CD4-positive, alpha-beta memory T cell (primary cell): Measurements from ENCODE around the gene SHISAL1. TPM values are rescaled to one million over a fixed set of nuclear protein-coding genes. Genes with fewer than 3 reads are reported as not detected.
"Not testable (repeated sequence)": the region's sequence is repeated elsewhere in the genome, so short reads cannot be mapped to it uniquely, and the experiment has no call there.

ENCODE experiments used
- CTCF ChIA-PET: fragments of 350-600 bp; sonication (Branson Sonifier 250); formaldehyde crosslinking; loops from one replicate; lab custom pipeline; 2021; ENCODE audit warnings: inconsistent platforms; ENCODE audit not compliant: partially characterized antibody; lab: Charles Lee
- POLR2A ChIA-PET: fragments of 350-600 bp; sonication (Branson Sonifier 250); formaldehyde crosslinking; loops from one replicate; lab custom pipeline; 2021; ENCODE audit not compliant: partially characterized antibody; lab: Charles Lee
- DNase-seq, 5 donors: peaks; one replicate each; pipeline versions ENCODE4 v3.0.0 to v3.0.0-alpha.2; 2020 to 2022; ENCODE audit warnings: mixed read lengths in 1 of 5
- H3K27ac ChIP-seq: one replicate; pipeline ENCODE4 v1.7.0; 2013; ENCODE audit warnings: low read depth, low read length
- H3K27me3 ChIP-seq: 2 replicates; pipeline ENCODE4 v1.7.0; 2013; ENCODE audit warnings: mild to moderate bottlenecking, low read length, moderate library complexity; ENCODE audit not compliant: insufficient read depth
- H3K36me3 ChIP-seq: 2 replicates; pipeline ENCODE4 v1.7.0; 2013; ENCODE audit warnings: mild to moderate bottlenecking, low read length, moderate library complexity; ENCODE audit not compliant: insufficient read depth
- H3K4me1 ChIP-seq: 2 replicates; pipeline ENCODE4 v1.7.0; 2013; ENCODE audit warnings: mild to moderate bottlenecking, low read length, moderate library complexity; ENCODE audit not compliant: insufficient read depth
- H3K4me3 ChIP-seq, 2 donors: one replicate each; pipeline ENCODE4 v1.7.0; 2013; ENCODE audit warnings: low read length in 2 of 2, mild to moderate bottlenecking in 1 of 2
- H3K9me3 ChIP-seq, 2 donors: one replicate each; pipeline ENCODE4 v1.7.0; 2013; ENCODE audit warnings: low read length in 2 of 2, control low read depth in 1 of 2; ENCODE audit not compliant: control insufficient read depth in 1 of 2
- H3K27ac Mint-ChIP-seq, 7 donors: one replicate each; pipeline ENCODE4 v1.8.0; 2020 to 2021; ENCODE audit warnings: mixed read lengths in 7 of 7, mild to moderate bottlenecking in 6 of 7, inconsistent platforms in 3 of 7, moderate library complexity in 3 of 7
- H3K27me3 Mint-ChIP-seq, 2 donors: one replicate each; pipeline ENCODE4 v1.8.0; 2020 to 2021; ENCODE audit warnings: mixed read lengths in 2 of 2
- H3K36me3 Mint-ChIP-seq, 2 donors: one replicate each; pipeline ENCODE4 v1.8.0; 2020 to 2021; ENCODE audit warnings: mixed read lengths in 2 of 2, inconsistent platforms in 1 of 2, mild to moderate bottlenecking in 1 of 2
- H3K4me1 Mint-ChIP-seq, 4 donors: one replicate each; pipeline ENCODE4 v1.8.0; 2020 to 2021; ENCODE audit warnings: mixed read lengths in 4 of 4, mild to moderate bottlenecking in 1 of 4
- H3K4me3 Mint-ChIP-seq, 8 donors: one replicate each; pipeline ENCODE4 v1.8.0; 2020 to 2021; ENCODE audit warnings: mixed read lengths in 8 of 8, mild to moderate bottlenecking in 7 of 8, moderate library complexity in 6 of 8, inconsistent platforms in 3 of 8
- H3K9me3 Mint-ChIP-seq, 8 donors: one replicate each; pipeline ENCODE4 v1.8.0; 2020 to 2021; ENCODE audit warnings: mixed read lengths in 8 of 8, mild to moderate bottlenecking in 5 of 8, inconsistent platforms in 3 of 8, moderate library complexity in 1 of 8
- intact Hi-C: fragments of 100-400 bp; cut with micrococcal nuclease; formaldehyde crosslinking; loops from one replicate; pipeline ENCODE4 v1.15.1; 2023
- polyA plus RNA-seq, 2 donors: library from polyadenylated mRNA; unstranded; fragments of 300-500 nt; fragmentation: Illumina TruSeq; gene quantifications; one replicate each; pipeline ENCODE4 v1.2.3, GENCODE V29; 2021
- total RNA-seq, 2 experiments: library from RNA; stranded (reverse); gene quantifications; one replicate each; pipeline ENCODE4 v1.2.3, GENCODE V29; 2021

Gene SHISAL1
- total and polyA plus RNA-seq, 4 experiments from 2014 or later = not detected

DNA sequence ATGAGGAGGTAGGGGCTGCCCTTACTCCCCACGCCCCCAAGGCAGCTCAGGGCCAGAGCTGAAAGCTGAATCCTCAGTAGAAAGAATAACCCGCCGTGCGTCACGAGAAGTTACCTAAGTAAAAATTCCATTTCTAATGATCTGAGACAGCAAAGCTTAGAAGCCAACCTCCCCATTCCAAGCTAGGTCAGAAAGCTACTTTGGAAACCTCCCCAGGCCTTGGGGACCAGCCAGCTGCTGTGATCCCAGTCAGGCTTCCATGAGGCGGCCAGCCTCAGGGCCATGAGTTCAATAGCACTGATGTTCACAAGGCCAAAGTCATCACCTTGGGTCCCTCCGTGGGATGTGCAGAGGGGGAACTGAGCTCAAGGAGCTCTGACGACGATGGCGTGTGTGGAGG is 6.9 kb downstream of the SHISAL1 start:
- no peak for DNase-seq
- Histone ChIP-seq H3K4me3 (no peak overlapping the region), H3K27ac (no peak overlapping the region), H3K27me3 (no peaks in the 10 kb centered on the region), H3K9me3 (no peaks in the 10 kb centered on the region), H3K36me3 (no peaks in the 10 kb centered on the region), H3K4me1 (no peaks in the 10 kb centered on the region)
- peaks cover 0 to 2% (median 0%) of the 10 kb centered on the region in 8 donors for H3K9me3 Mint-ChIP-seq
- intact Hi-C loops = no loop called here
- no peak overlapping the region for H3K27ac Mint-ChIP-seq
- H3K36me3 Mint-ChIP-seq = no peaks in the 10 kb centered on the region
- CTCF ChIA-PET = no interaction called here
- no peak overlapping the region for H3K4me3 Mint-ChIP-seq
- H3K27me3 Mint-ChIP-seq = peaks cover 2 to 4% of the 10 kb centered on the region in 2 donors
- H3K4me1 Mint-ChIP-seq = no peaks in the 10 kb centered on the region
- POLR2A ChIA-PET = no interaction called here

DNA sequence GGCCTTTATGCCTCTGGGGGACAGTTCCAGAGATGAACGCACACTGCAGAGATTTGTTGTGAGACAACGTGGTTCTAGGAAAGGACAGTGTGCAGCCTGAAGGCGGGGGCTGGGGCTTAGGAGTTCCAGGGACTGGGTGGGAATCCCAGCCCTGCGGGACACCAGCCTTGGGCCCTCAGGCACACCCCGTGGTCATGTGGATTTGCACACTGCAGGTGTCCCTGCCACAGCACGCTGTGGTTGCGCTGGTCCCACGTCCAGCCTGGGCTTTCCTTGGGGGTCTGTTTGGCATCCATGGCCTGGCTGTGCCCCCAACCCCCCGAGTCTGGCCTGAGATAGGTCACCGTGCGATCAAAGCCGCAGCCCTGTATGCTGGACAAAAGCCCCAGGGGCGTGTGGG is 7.3 kb downstream of the SHISAL1 start:
- no peaks in the 10 kb centered on the region for H3K36me3 ChIP-seq
- Mint-ChIP-seq H3K27me3 (peaks cover 5 to 6% of the 10 kb centered on the region in 2 donors), H3K9me3 (peaks cover 0 to 2% (median 0%) of the 10 kb centered on the region in 8 donors), H3K36me3 (no peaks in the 10 kb centered on the region), H3K27ac (no peak overlapping the region), H3K4me1 (no peaks in the 10 kb centered on the region), H3K4me3 (no peak overlapping the region)
- no peaks in the 10 kb centered on the region for H3K27me3 ChIP-seq
- H3K4me1 ChIP-seq = no peaks in the 10 kb centered on the region
- intact Hi-C loops = no loop called here
- no peak for DNase-seq
- no peak overlapping the region for H3K27ac ChIP-seq
- no peak overlapping the region for H3K4me3 ChIP-seq
- CTCF ChIA-PET = no interaction called here
- POLR2A ChIA-PET = no interaction called here
- no peaks in the 10 kb centered on the region for H3K9me3 ChIP-seq

DNA sequence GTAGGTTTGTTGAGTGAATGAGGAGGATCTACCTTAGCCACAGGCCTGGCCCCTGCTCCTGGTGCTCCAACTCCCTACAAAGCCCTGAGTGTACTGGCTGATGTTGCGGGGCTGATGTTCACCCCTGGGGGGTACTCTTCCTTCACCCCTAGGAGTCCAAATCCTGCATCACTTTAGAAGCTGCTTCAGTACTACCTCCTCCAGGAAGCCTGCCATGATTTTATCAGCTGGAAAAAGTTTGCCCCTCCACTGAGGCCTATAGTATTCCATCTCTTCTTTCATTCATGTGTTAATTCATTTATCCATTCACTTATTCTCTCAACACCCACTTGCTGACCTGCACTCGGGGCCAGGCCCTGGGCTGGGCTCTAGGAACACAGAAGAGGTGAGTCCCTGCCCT is 7.8 kb downstream of the SHISAL1 start:
- intact Hi-C loops = no loop called here
- Histone ChIP-seq H3K4me3 (no peak overlapping the region), H3K9me3 (no peaks in the 10 kb centered on the region), H3K27ac (no peak overlapping the region), H3K36me3 (no peaks in the 10 kb centered on the region), H3K4me1 (no peaks in the 10 kb centered on the region), H3K27me3 (no peaks in the 10 kb centered on the region)
- Mint-ChIP-seq H3K4me1 (no peaks in the 10 kb centered on the region), H3K4me3 (no peak overlapping the region), H3K9me3 (peaks cover 0 to 2% (median 0%) of the 10 kb centered on the region in 8 donors), H3K27me3 (peaks cover 7 to 9% of the 10 kb centered on the region in 2 donors), H3K36me3 (no peaks in the 10 kb centered on the region), H3K27ac (no peak overlapping the region)
- no peak for DNase-seq
- CTCF ChIA-PET = no interaction called here
- POLR2A ChIA-PET = no interaction called here

DNA sequence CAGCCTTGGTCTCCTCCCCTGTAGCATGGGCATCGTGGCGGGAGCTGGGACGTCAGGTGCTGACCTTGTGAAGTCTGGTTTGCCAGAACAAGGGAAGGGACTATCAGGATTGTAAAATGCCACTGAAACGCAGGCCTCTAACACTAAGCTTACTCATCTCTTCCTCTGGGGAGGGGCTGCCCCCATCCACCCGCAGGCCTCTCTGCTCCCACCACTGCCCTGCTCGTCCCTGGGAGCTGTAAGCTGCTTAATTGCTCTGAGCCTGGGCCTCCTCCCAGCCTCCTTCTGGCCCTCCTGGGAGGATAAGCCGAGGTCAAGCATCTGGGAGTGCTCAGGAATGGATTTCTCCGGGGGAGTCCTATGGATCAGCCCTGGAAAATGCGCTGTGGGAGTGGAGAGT is 8.4 kb downstream of the SHISAL1 start:
- Histone ChIP-seq H3K4me1 (no peaks in the 10 kb centered on the region), H3K4me3 (no peak overlapping the region), H3K36me3 (no peaks in the 10 kb centered on the region), H3K27me3 (no peaks in the 10 kb centered on the region), H3K27ac (no peak overlapping the region), H3K9me3 (no peaks in the 10 kb centered on the region)
- no peaks in the 10 kb centered on the region for H3K4me1 Mint-ChIP-seq
- H3K36me3 Mint-ChIP-seq = no peaks in the 10 kb centered on the region
- peaks cover 0 to 2% (median 0%) of the 10 kb centered on the region in 8 donors for H3K9me3 Mint-ChIP-seq
- CTCF ChIA-PET = no interaction called here
- POLR2A ChIA-PET = no interaction called here
- peaks cover 11 to 12% of the 10 kb centered on the region in 2 donors for H3K27me3 Mint-ChIP-seq
- peak overlapping the region in 1 of 7 donors; percentile 74 for H3K27ac Mint-ChIP-seq
- no peak overlapping the region for H3K4me3 Mint-ChIP-seq
- intact Hi-C loops = no loop called here
- no peak for DNase-seq

DNA sequence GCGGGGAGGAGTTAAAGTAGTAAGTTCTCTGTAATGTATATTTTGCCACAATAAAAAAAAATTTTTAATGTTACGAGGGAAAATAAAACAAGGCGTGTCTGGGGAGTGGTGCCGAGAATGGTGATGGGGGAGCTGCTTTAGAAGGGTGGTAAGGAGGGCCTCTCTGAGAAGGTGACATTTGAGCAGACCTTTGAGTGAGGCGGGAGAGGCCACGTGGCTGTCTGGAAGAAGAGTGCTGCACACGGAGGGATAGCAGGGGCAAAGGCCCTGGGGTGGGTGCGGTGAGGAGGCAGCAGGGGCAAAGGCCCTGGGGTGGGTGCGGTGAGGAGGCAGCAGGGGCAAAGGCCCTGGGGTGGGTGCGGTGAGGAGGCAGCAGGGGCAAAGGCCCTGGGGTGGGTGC is 10.4 kb downstream of the SHISAL1 start:
- POLR2A ChIA-PET, H3K4me3 ChIP-seq, H3K27ac ChIP-seq, DNase-seq, H3K36me3 Mint-ChIP-seq, H3K27ac Mint-ChIP-seq, H3K9me3 Mint-ChIP-seq, CTCF ChIA-PET, H3K4me3 Mint-ChIP-seq, H3K4me1 ChIP-seq, H3K36me3 ChIP-seq, H3K4me1 Mint-ChIP-seq, H3K27me3 ChIP-seq, intact Hi-C loops, H3K9me3 ChIP-seq: not testable (repeated sequence)
- H3K27me3 Mint-ChIP-seq = peaks cover 11 to 12% of the 10 kb centered on the region in 2 donors

DNA sequence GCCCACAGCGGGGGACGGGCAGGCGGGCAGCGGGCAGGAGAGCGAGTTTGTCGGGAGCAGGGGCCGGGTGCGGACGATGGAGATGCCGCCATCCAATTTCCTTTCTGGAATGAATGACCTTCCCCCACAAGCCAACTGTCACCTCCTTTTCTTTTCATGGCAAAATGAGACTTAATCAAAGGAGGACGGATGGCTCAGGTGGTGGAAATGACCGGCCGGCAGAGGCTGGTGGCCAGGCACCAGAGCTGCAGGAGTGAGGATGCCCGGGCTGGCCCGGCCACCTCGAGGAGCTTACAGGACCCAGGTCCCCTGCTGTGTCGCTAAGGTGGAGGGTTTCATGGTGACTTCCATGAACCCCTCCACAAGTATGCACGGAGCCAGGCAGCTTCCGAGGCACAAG is 11.7 kb downstream of the SHISAL1 start:
- CTCF ChIA-PET = no interaction called here
- no peak for DNase-seq
- H3K4me3 ChIP-seq = no peak overlapping the region
- POLR2A ChIA-PET = no interaction called here
- Mint-ChIP-seq H3K27me3 (peaks cover 10 to 12% of the 10 kb centered on the region in 2 donors), H3K27ac (no peak overlapping the region), H3K9me3 (no peaks in the 10 kb centered on the region), H3K4me1 (no peaks in the 10 kb centered on the region), H3K36me3 (no peaks in the 10 kb centered on the region), H3K4me3 (no peak overlapping the region)
- H3K27me3 ChIP-seq = no peaks in the 10 kb centered on the region
- no peaks in the 10 kb centered on the region for H3K4me1 ChIP-seq
- no peaks in the 10 kb centered on the region for H3K36me3 ChIP-seq
- no peak overlapping the region for H3K27ac ChIP-seq
- H3K9me3 ChIP-seq = no peaks in the 10 kb centered on the region
- intact Hi-C loops = no loop called here

DNA sequence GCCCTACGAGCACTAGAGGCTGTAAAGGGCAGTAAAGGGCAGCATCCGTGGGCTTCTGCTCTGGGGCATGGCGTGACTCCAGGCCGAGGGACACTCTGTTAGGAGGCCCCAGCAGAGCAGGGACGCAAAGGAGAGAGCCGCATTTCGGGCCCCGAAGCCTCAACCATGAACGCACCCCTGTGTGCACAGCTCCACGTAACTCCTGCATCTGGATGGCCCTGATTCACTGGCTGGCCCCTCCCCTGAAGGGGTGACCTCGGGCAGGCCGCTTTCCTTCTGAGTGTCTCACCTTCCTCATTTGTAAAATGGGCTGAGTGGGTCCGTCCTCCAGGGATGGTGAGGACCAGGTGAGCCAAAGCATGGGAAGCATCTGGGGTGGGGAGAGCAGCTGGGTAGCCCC is 13.6 kb downstream of the SHISAL1 start:
- Mint-ChIP-seq H3K9me3 (peaks cover 0 to 5% (median under 1%) of the 10 kb centered on the region in 8 donors), H3K27ac (no peak overlapping the region), H3K36me3 (no peaks in the 10 kb centered on the region), H3K4me1 (no peaks in the 10 kb centered on the region), H3K4me3 (no peak overlapping the region), H3K27me3 (peaks cover 10 to 12% of the 10 kb centered on the region in 2 donors)
- H3K27me3 ChIP-seq = no peaks in the 10 kb centered on the region
- H3K4me3 ChIP-seq = no peak overlapping the region
- H3K27ac ChIP-seq = no peak overlapping the region
- intact Hi-C loops = no loop called here
- no peaks in the 10 kb centered on the region for H3K36me3 ChIP-seq
- DNase-seq = no peak
- H3K9me3 ChIP-seq = no peaks in the 10 kb centered on the region
- H3K4me1 ChIP-seq = no peaks in the 10 kb centered on the region
- CTCF ChIA-PET = no interaction called here
- POLR2A ChIA-PET = no interaction called here
